HG03378 (cell line): ENCODE results near the gene NEXN.
A peak's percentile ranks its signal among the peaks of the same experiment; 100 is the strongest.

Experiments
- ATAC-seq: cut with Tn5 transposase; IDR thresholded peaks from one replicate; pipeline ENCODE4 v1.9.1; 2021; ENCODE audit warnings: mild to moderate bottlenecking, moderate library complexity; ENCODE audit not compliant: unreplicated experiment

NEXN gene

DNA sequence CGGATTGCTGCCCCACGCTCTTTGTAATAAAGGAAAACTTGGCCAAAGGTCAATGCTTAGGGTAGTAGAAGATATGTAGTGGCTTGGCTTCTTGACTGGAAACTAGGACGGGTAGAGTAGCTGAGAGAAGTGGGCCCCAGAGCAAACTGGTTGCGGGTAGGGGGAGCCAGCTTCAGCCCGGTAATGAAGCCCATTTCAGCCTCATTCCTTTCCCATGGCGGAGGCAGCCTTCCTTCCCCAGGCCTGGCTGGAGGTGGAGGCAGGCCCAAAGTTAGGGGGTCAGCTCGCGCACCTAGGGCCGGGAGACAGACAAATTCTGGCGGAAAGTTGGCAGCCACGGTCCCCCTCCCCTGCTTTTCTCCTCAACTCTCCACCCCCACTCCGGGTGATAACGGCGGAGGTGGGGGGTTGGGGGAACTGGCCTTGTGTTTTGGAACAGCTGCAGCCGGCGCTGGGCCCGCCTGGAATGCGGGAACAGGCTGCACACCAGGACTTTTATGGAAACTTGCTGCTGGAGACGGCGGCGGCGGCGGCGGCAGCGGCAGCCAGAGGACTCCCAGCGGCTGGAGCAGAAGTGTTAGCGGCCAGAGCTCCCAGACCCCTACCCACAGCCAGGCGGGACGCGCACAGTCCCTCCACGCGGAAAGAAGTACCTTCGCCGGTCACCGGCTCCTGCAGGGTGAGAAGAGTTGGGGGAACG lies at the start of gene NEXN:
Gene NEXN, plus strand, starts transcription at position 544 of the 700 bp plus-strand sequence. CDS start 27,483 bp downstream, outside the sequence.
- ATAC-seq: no peak

GRCh38 chr1:77841574-77841973 lies 46.9 kb upstream of the NEXN start:
- ATAC-seq: no peak

- no peak for ATAC-seq
Measured at GRCh38 chr1:77845951-77846350, 42.5 kb upstream of the NEXN start.

DNA sequence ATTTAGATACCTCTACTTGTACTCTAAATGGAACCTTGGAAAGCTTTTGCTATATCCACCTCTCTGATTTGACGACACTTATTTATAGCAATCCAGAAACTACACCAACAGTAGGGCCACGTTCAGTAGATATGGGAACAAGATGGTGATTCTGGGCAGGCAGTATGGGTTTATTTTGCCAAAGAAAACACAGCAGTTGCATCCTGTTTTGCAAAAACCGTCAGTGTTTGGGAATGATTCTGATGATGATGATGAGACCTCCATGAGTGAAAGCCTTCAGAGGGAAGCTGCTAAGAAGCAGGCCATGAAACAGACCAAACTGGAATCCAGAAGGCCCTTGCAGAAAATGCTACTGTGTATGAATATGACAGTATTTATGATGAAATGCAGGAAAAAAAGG lies 41.5 kb upstream of the NEXN start:
- ATAC-seq: no peak

DNA sequence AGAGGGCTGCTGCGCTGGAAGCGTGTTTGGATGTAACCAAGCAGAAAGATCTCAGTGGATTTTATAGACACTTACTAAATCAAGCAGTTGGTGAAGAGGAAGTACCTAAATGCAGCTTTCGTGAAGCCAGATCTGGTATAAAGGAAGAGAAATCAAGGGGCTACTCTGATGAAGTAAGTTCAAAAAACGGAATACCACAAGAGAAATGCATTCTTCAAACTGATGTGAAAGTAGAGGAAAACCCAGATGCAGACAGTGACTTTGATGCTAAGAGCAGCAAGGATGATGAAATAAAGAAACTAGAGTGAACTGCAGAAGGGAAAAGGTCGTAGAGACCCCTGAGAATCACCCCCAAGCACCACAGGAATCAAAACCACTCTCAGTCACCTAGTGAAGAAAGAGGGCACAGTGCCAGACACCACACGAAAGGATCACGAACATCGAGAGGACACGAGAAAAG lies 40.8 kb upstream of the NEXN start:
- ATAC-seq: no peak

GRCh38 chr1:77850082-77850481 lies 38.3 kb upstream of the NEXN start:
- ATAC-seq: no peak

- no peak for ATAC-seq
Measured at GRCh38 chr1:77857552-77857951, 30.9 kb upstream of the NEXN start.

DNA sequence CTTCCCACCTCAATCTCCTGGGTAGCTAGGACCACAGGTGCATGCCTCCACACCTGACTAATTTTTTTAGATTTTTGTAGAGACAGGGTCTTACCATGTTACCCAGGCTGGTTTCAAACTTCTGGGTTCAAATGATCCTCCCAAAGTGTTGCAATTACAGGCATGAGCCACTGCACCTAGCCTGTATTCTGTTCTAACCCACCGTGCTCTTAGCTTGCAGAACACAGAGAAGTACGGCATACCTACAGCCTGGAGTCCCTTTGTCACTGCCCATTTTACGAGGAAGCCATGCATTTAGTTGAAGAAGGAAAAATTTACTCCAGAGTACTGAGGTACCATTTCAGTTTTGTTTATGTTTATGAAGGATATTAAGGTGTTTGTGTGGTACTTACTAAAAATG lies 29.7 kb upstream of the NEXN start:
- ATAC-seq: no peak

- ATAC-seq: no peak
Measured at GRCh38 chr1:77859248-77859647, 29.2 kb upstream of the NEXN start.

GRCh38 chr1:77866296-77866695 lies 22.1 kb upstream of the NEXN start:
- no peak for ATAC-seq

DNA sequence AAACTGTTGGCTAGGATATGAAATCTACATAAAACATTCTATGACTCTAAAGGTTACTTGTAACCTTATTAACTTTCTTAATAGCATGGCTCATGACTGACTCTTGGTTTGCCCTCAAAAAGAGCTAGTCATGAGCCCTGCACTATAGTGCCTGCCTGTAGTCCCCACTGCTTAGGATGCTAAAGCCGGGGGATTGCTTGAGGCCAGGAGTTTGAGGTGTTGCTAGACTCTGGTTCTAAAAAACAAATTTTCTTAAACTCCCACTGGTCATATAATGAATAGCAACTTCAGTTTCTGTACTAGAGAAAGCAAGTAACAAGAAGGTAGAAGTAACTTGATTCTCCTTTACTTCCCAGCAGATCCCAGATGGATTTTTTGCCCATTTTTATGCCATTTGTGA lies 15.8 kb upstream of the NEXN start:
- ATAC-seq: no peak

DNA sequence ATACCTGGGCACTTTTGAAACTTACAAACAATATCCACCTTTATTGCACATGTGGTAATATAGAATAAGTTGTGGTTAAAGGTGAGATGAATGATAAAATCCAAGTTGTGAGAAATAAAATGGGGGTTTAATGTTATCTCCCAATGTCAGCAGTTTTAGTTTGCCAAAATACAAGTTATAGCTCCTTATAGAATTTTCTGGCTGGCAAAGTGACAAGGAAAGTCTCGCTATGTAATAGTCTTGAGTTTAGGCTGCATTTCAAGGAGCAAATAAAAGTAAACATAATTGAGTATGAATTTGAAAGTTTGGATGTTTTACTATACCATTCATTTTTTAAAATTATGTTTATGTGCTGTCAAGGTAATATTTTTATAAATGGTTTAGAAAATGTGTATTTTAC lies 15.0 kb upstream of the NEXN start:
- ATAC-seq: no peak

DNA sequence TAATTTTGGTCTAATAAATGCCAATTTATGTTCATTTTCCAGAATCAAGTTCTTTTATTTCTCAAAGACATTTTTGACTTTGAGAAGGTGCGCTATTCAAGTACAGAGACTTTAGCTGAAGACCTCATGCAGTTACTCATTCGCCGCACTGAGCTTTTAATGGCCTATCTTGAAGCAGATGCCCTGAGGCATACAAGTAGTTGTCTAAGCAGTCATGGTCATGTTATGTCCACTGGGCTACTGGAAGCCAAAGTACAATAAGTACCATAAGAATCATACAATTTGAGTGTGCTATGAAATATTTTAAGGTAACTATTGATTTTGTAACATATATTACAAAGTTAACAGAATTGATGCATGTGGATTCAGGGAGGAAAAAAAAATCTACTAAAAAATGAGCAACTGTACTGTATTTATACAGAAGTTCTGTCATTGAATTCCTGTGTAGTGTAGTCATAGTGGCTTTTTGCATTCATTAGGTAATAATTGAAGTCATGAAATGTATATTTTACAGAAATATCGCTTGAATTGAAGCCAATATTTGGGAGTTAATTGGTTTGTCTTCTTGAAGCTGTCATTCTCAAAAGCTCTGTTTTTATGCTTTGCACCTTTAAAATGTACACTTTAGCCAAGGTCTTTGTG lies 13.5 kb upstream of the NEXN start:
- ATAC-seq: no peak

DNA sequence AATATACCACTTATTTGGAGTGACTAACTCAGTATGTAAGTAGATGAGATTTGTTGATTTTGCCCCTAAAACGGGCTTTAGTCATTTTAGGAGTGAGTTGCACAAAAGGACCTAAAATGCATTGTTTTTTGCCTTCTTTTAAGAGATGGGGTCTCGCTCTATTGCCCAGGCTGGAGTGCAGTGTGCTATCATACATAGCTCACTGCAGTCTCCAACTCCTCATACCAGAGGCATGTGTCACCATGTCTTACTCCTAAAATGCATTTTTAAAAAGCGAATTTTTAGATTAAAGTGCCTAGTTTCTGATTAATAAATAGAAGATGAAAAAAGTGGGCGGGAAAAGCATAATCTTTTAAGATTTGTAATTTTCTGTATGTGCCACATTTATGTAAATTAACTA lies 11.5 kb upstream of the NEXN start:
- ATAC-seq: no peak

- ATAC-seq: no peak
Measured at GRCh38 chr1:77881061-77881460, 7.4 kb upstream of the NEXN start.

DNA sequence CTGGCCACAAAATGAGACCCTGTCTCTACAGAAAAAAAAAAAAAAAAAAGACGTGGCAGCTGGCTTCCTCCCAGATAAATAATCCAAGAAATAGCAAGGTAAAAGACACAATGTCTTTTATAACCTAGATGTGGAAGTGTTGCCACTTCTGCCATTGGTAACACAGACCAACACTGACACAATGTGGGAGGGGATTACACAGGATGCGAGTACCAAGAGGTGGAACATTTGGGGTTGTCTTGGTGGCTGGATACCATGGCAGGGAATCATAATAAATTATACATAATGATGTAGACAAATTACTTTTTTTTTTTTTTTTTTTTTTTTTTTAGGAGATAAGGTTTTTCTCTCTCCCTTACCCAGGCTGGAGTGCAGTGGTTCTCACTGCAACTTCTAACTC lies 6.0 kb upstream of the NEXN start:
- ATAC-seq: no peak

DNA sequence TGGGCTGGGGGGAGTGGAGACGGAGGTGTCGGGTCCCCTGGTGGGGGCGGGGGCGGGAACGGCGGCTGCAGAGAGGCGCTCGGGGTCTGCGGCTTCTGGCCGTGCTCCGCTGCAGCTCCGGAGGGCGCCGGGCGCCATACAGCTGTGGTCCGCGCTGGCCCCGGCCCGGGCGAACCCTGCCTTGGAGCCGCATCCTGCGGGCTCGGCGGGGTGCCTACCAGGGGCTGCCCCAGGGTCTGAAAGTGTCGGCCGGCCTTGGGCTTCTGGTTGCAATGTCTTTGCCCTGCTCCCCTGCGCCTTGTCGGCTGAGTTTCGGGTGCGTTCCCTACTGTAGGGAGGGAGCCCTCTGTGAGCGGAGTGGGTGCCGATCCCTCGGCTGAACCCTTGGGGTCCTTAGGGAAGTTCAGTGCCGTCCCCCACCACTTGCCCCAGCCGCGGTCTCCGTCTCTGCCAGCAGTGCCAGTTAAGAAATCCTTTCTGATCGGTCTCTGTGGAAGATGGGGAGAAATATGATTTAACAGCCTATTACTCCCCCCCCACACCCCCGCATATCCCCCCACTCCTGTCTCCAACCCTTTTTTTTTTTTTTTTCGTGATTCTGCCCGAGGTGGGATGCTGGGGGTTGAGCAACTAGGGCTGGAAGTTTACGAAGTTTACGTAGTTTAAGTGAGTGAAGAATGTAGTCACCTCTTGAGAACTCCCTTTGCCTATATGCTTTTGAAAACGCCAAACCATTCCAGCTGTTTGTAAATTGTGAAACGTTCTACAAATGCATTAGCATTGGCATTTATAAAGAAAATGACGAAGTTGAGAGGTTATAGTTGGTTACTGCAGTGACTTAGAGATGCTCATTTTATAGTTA lies 588 bp downstream of the NEXN start:
- peak; percentile 43 for ATAC-seq

GRCh38 chr1:77889671-77890070 lies 1.2 kb downstream of the NEXN start:
- ATAC-seq: no peak

GRCh38 chr1:77891200-77891599 lies 2.8 kb downstream of the NEXN start:
- ATAC-seq: no peak

GRCh38 chr1:77899647-77900320 lies 11.4 kb downstream of the NEXN start:
- ATAC-seq: no peak

DNA sequence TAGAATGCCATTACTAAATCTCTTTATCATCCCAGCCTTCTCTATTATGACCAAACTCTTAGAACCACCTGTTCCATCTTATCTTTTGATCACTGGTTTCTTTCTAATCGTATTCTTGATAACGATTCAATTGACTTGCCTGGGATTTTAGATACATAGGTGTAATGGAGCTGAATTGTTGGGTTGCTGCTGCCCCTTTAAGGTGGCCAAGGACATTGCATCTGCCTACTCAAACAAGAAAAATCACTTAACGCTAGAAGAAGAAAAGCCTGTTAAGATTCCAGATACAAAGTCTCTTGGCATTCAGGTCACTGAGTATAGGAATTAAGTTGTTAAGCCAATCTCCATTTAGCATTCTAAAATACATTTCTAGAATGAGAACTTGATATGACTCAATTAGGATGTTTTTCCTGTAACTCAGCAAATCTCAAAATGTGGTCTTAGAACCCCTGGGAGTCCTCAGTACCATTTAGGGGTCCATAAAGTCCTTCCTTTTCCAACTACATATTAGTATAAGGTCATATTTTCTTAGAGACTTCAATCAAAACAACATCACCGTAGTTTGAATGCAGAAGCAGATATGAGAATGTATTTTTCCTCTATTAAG lies 12.4 kb downstream of the NEXN start:
- ATAC-seq: no peak
